ENCODE data around the gene CNTNAP2.

GRCh38 chr7:146375170-146375569 lies 258.6 kb downstream of the CNTNAP2 start:
- TF ChIP-seq CTCF (IDR thresholded peaks at IDR 0.05) (no peak), EP300 (IDR thresholded peaks at IDR 0.05) (no peak)

All from tibial nerve (tissue), 4 donors.